H1 (cell line): ENCODE data around the gene ZBTB18. TPM values are rescaled to one million over a fixed set of nuclear protein-coding genes. Genes with fewer than 3 reads are reported as not detected.

ENCODE experiments used
- CTCF ChIA-PET: fragments of 300-600 bp; sonication (Branson Sonifier 250); formaldehyde crosslinking; loops from one replicate; lab custom pipeline; 2021; ENCODE audit not compliant: partially characterized antibody; lab: Charles Lee
- POLR2A ChIA-PET: fragments of 300-600 bp; sonication (Branson Sonifier 250); formaldehyde crosslinking; loops from one replicate; lab custom pipeline; 2021; ENCODE audit warnings: inconsistent platforms; ENCODE audit not compliant: partially characterized antibody; lab: Charles Lee
- DNase-seq, 2 experiments: peaks; one replicate each; pipeline versions ENCODE4 v3.0.0 to v3.0.0-alpha.2; 2010 to 2022; ENCODE audit warnings: low spot score in 2 of 2, low read depth in 1 of 2, mixed read lengths in 1 of 2
- FAIRE-seq: peaks from 2 replicates; lab custom pipeline; 2011; peaks lifted over from hg19 to GRCh38; lab: Jason Lieb, UNC
- H2AFZ ChIP-seq: 2 replicates; pipeline ENCODE4 v1.8.1; 2012; ENCODE audit warnings: low read length, inconsistent platforms
- H2AK5ac ChIP-seq: 2 replicates; pipeline ENCODE4 v1.6.1; 2013; ENCODE audit warnings: low read depth, low read length
- H2BK120ac ChIP-seq: replicated peaks from 2 replicates; pipeline ENCODE3; 2013; ENCODE audit warnings: low read depth, low read length, inconsistent platforms
- H2BK12ac ChIP-seq: 2 replicates; pipeline ENCODE4 v1.6.1; 2013; ENCODE audit warnings: low read depth, low read length
- H2BK15ac ChIP-seq: 2 replicates; pipeline ENCODE4 v1.6.1; 2013; ENCODE audit warnings: low read length
- H2BK20ac ChIP-seq: 2 replicates; pipeline ENCODE4 v1.6.1; 2013; ENCODE audit warnings: low read length
- H2BK5ac ChIP-seq: 2 replicates; pipeline ENCODE4 v1.6.1; 2013; ENCODE audit warnings: low read depth, low read length
- H3K14ac ChIP-seq: 2 replicates; pipeline ENCODE4 v1.6.1; 2013; ENCODE audit warnings: inconsistent platforms; ENCODE audit not compliant: insufficient read length
- H3K18ac ChIP-seq: 2 replicates; pipeline ENCODE4 v1.6.1; 2013; ENCODE audit warnings: low read length; ENCODE audit errors: extremely low read depth
- H3K23ac ChIP-seq: 2 replicates; pipeline ENCODE4 v1.6.1; 2013; ENCODE audit warnings: inconsistent platforms; ENCODE audit not compliant: insufficient read length
- H3K23me2 ChIP-seq: 2 replicates; pipeline ENCODE4 v1.6.1; 2013; ENCODE audit warnings: low read depth, low read length
- H3K27ac ChIP-seq: 2 replicates; pipeline ENCODE4 v1.6.1; 2011; ENCODE audit warnings: low read depth, low read length, inconsistent platforms
- H3K27me3 ChIP-seq, 4 experiments: replicated peaks in 1 of 4; 1 replicate in 1 of 4; 2 replicates in 3 of 4; pipeline versions ENCODE4 v1.6.1 to v1.8.1; 2011 to 2013; ENCODE audit warnings: low read length in 3 of 4, mild to moderate bottlenecking in 3 of 4, inconsistent platforms in 2 of 4, mixed read lengths in 2 of 4, moderate library complexity in 1 of 4; ENCODE audit not compliant: control insufficient read depth in 3 of 4, insufficient read depth in 3 of 4; ENCODE audit errors: extremely low read depth in 1 of 4
- H3K36me3 ChIP-seq, 4 experiments: 2 replicates each; pipeline versions ENCODE4 v1.6.1 to v1.8.1; 2011 to 2013; ENCODE audit warnings: mild to moderate bottlenecking in 4 of 4, low read length in 3 of 4, moderate library complexity in 2 of 4, control low read depth in 1 of 4, inconsistent platforms in 1 of 4; ENCODE audit not compliant: insufficient read depth in 4 of 4, control insufficient read depth in 2 of 4
- H3K4ac ChIP-seq: replicated peaks from 2 replicates; pipeline ENCODE3; 2013; ENCODE audit warnings: low read length, low read depth, mixed read lengths, inconsistent platforms; ENCODE audit not compliant: insufficient read length
- H3K4me1 ChIP-seq, 4 experiments: replicated peaks in 1 of 4; 1 replicate in 1 of 4; 2 replicates in 3 of 4; pipeline versions ENCODE4 v1.6.1 to v1.8.1; 2011 to 2013; ENCODE audit warnings: low read length in 3 of 4, inconsistent platforms in 2 of 4, mixed read lengths in 1 of 4; ENCODE audit not compliant: insufficient read depth in 4 of 4, control insufficient read depth in 3 of 4
- H3K4me2 ChIP-seq, 2 experiments: 2 replicates each; pipeline versions ENCODE4 v1.6.1 to v1.8.1; 2011 to 2013; ENCODE audit warnings: low read depth in 2 of 2, low read length in 2 of 2, control low read depth in 1 of 2, inconsistent platforms in 1 of 2, mild to moderate bottlenecking in 1 of 2; ENCODE audit not compliant: insufficient read depth in 1 of 2
- H3K4me3 ChIP-seq, 4 experiments: fragments of 200-600, 300-600 bp in 1 of 4; sonication (generic), shearing (Covaris generic), sonication (Bioruptor Twin) in 1 of 4; 2 replicates each; pipeline versions ENCODE4 v1.5.1 to v1.8.1; 2011 to 2016; ENCODE audit warnings: low read length in 4 of 4, low read depth in 3 of 4, control low read depth in 2 of 4, inconsistent platforms in 2 of 4, mild to moderate bottlenecking in 2 of 4, mixed read lengths in 1 of 4, moderate library complexity in 1 of 4; ENCODE audit not compliant: insufficient read depth in 2 of 4; ENCODE audit errors: extremely low read depth in 1 of 4
- H3K56ac ChIP-seq: replicated peaks from 2 replicates; pipeline ENCODE3; 2013; ENCODE audit warnings: low read depth, mild to moderate bottlenecking, mixed read lengths, low read length, inconsistent platforms; ENCODE audit not compliant: insufficient read length
- H3K79me1 ChIP-seq: 2 replicates; pipeline ENCODE4 v1.6.1; 2013; ENCODE audit warnings: low read depth, low read length, control low read depth
- H3K79me2 ChIP-seq, 2 experiments: 2 replicates each; pipeline versions ENCODE4 v1.6.1 to v1.8.1; 2012 to 2013; ENCODE audit warnings: low read length in 2 of 2, mild to moderate bottlenecking in 2 of 2, inconsistent platforms in 1 of 2; ENCODE audit not compliant: insufficient read depth in 2 of 2, control insufficient read depth in 1 of 2
- H3K9ac ChIP-seq, 4 experiments: replicated peaks in 1 of 4; 1 replicate in 1 of 4; 2 replicates in 3 of 4; pipeline versions ENCODE4 v1.6.1 to v1.8.1; 2011 to 2013; ENCODE audit warnings: low read depth in 3 of 4, low read length in 3 of 4, control low read depth in 2 of 4, mild to moderate bottlenecking in 2 of 4, moderate library complexity in 2 of 4, inconsistent platforms in 1 of 4; ENCODE audit errors: extremely low read depth in 1 of 4
- H3K9me3 ChIP-seq, 2 experiments: 2 replicates each; pipeline versions ENCODE4 v1.6.1 to v1.8.1; 2012 to 2013; ENCODE audit warnings: mild to moderate bottlenecking in 2 of 2, moderate library complexity in 2 of 2, control low read depth in 1 of 2, inconsistent platforms in 1 of 2, low read depth in 1 of 2, low read length in 1 of 2, mixed read lengths in 1 of 2; ENCODE audit not compliant: insufficient read depth in 2 of 2
- H4K20me1 ChIP-seq, 2 experiments: replicated peaks in 1 of 2; 2 replicates each; pipeline versions ENCODE3 to v1.8.1; 2011 to 2013; ENCODE audit warnings: inconsistent platforms in 2 of 2, low read length in 2 of 2, mild to moderate bottlenecking in 1 of 2; ENCODE audit not compliant: insufficient read depth in 2 of 2, control insufficient read depth in 1 of 2
- H4K5ac ChIP-seq: 2 replicates; pipeline ENCODE4 v1.6.1; 2013; ENCODE audit warnings: low read length, low read depth, mixed read lengths, inconsistent platforms; ENCODE audit not compliant: insufficient read length
- H4K8ac ChIP-seq: 2 replicates; pipeline ENCODE4 v1.8.0; 2013; ENCODE audit warnings: mild to moderate bottlenecking, moderate library complexity, low read length, inconsistent platforms; ENCODE audit not compliant: insufficient read depth; ENCODE audit errors: extremely low read depth
- H4K91ac ChIP-seq: replicated peaks from 2 replicates; pipeline ENCODE3; 2013; ENCODE audit warnings: low read length, mixed read lengths, inconsistent platforms; ENCODE audit not compliant: insufficient read length
- EGR1 ChIP-seq: IDR thresholded peaks from 2 replicates; pipeline ENCODE4 v1.6.1; 2011; ENCODE audit warnings: low read depth, low read length, borderline replicate concordance
- HDAC6 ChIP-seq: IDR thresholded peaks from one replicate; pipeline ENCODE4 v1.7.1; 2012; ENCODE audit warnings: low read depth, mild to moderate bottlenecking, inconsistent platforms, low read length, moderate library complexity
- RBBP5 ChIP-seq: IDR thresholded peaks from 2 replicates; pipeline ENCODE4 v1.7.1; 2012; ENCODE audit warnings: low read depth, mild to moderate bottlenecking, inconsistent platforms, low read length, moderate library complexity, borderline replicate concordance
- SIRT6 ChIP-seq: IDR thresholded peaks from one replicate; pipeline ENCODE4 v1.7.1; 2012; ENCODE audit warnings: low read length, inconsistent platforms
- WGBS, 2 experiments: shearing (Covaris generic) in 1 of 2; methylation state at CpG; one replicate each; pipeline versions ENCODE4 v1.1.6 to v1.1.7; 2013 to 2015; ENCODE audit warnings: low lambda C conversion rate in 2 of 2, mixed read lengths in 2 of 2, inconsistent platforms in 1 of 2, low coverage in 1 of 2, missing lambda C conversion rate in 1 of 2; ENCODE audit not compliant: insufficient replicate concordance in 2 of 2, insufficient coverage in 1 of 2, insufficient read length in 1 of 2; ENCODE audit errors: extremely low coverage in 1 of 2, missing lambda C conversion rate in 1 of 2; 5-methylcytosine and 5-hydroxymethylcytosine counted together
- polyA plus RNA-seq, 7 experiments: library from polyadenylated mRNA; depleted of rRNA in 3 of 7; stranded (reverse) in 5 of 7; unstranded in 2 of 7; fragments of >200 nt in 5 of 7; fragments of 200-250 nt in 2 of 7; gene quantifications; 1 replicate in 5 of 7; 2 replicates in 1 of 7; 4 replicates in 1 of 7; pipeline versions ENCODE4 v1.2.1 to v1.2.3, GENCODE V29; 2011 to 2013; ENCODE audit warnings: missing spikeins in 2 of 7, mixed read lengths in 2 of 7
- total RNA-seq: library from RNA; stranded (reverse); fragmentation: NEBNext Ultra II Directional; extraction: Animal tissue kit (Norgen Biotek cat#: 25700); gene quantifications from 2 replicates; pipeline ENCODE4 v1.2.1, GENCODE V29; 2021

Gene ZBTB18
- total and polyA plus RNA-seq, 2 of the 8 experiments (the other 6 are each of a cell fraction or from before 2014, with no cell fraction given) = 8.5 to 14.4 TPM

DNA sequence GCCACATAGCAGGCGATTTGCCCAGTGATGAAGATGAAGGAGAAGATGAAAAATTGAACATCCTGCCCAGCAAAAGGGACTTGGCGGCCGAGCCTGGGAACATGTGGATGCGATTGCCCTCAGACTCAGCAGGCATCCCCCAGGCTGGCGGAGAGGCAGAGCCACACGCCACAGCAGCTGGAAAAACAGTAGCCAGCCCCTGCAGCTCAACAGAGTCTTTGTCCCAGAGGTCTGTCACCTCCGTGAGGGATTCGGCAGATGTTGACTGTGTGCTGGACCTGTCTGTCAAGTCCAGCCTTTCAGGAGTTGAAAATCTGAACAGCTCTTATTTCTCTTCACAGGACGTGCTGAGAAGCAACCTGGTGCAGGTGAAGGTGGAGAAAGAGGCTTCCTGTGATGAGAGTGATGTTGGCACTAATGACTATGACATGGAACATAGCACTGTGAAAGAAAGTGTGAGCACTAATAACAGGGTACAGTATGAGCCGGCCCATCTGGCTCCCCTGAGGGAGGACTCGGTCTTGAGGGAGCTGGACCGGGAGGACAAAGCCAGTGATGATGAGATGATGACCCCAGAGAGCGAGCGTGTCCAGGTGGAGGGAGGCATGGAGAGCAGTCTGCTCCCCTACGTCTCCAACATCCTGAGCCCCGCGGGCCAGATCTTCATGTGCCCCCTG lies 3.3 kb downstream of the ZBTB18 start:
- H3K23me2 ChIP-seq = peaks cover 7% of the 10 kb centered on the region
- H3K4me1 ChIP-seq = peaks cover 0 to 15% (median 7%) of the 10 kb centered on the region in 4 experiments; a peak in 5 of 7 replicates
- no peak overlapping the region for H4K91ac ChIP-seq
- no peak overlapping the region for H4K5ac ChIP-seq
- peaks cover 0 to 49% of the 10 kb centered on the region in 2 experiments; a peak in 2 of 4 replicates for H3K79me2 ChIP-seq
- FAIRE-seq = no peak
- no peaks in the 10 kb centered on the region for H3K9me3 ChIP-seq
- H3K79me1 ChIP-seq = peaks cover 2% of the 10 kb centered on the region; the same call in 1 of the 2 replicates
- H3K27me3 ChIP-seq = peaks cover 0 to 8% (median 5%) of the 10 kb centered on the region in 4 experiments; a peak in 3 of 7 replicates
- 94% methylated on average over 17 of the region's 17 CpGs; no CpG with 5 or more reads in 1 of the 2 experiments for WGBS, 2 experiments
- H3K4ac ChIP-seq = no peak overlapping the region
- H3K9ac ChIP-seq = no peak overlapping the region
- H3K56ac ChIP-seq = no peak overlapping the region
- no peak overlapping the region for H2AK5ac ChIP-seq
- H3K23ac ChIP-seq = no peak overlapping the region
- H3K14ac ChIP-seq = no peak overlapping the region
- H3K27ac ChIP-seq = no peak overlapping the region
- ChIA-PET CTCF (no interaction called here), POLR2A (interaction anchor here (1.3 kb wide), 1 partner anchor 157 kb away, joined by 4 read pairs; no protein-coding TSS in a partner anchor)
- H2BK120ac ChIP-seq = no peak overlapping the region
- H2AFZ ChIP-seq = no peak overlapping the region
- H2BK15ac ChIP-seq = no peak overlapping the region
- no peak overlapping the region; the same call in 1 of the 2 replicates for H4K8ac ChIP-seq
- H3K4me2 ChIP-seq = no peak overlapping the region
- peaks cover 3 to 19% (median 12%) of the 10 kb centered on the region in 4 experiments; a peak in 6 of 8 replicates for H3K36me3 ChIP-seq
- peaks cover 13 to 20% of the 10 kb centered on the region in 2 experiments for H4K20me1 ChIP-seq
- H3K4me3 ChIP-seq = no peak overlapping the region
- no peak overlapping the region for H2BK20ac ChIP-seq
- DNase-seq = no peak
- H2BK12ac ChIP-seq = no peak overlapping the region
- no peak overlapping the region for H2BK5ac ChIP-seq
- no peak overlapping the region for H3K18ac ChIP-seq
- TF ChIP-seq RBBP5 = no peak
- no peak for TF ChIP-seq EGR1
- TF ChIP-seq HDAC6 = no peak
- TF ChIP-seq SIRT6 = no peak
